ENCODE data around the gene NUTM1. TPM values are rescaled to one million over a fixed set of nuclear protein-coding genes. Genes with fewer than 3 reads are reported as not detected.
A peak's percentile ranks its signal among the peaks of the same experiment; 100 is the strongest.

NUTM1 gene
- total RNA-seq, 1 experiment from 2014 or later, result 0.26 TPM

- no peak overlapping the region for H2AFZ ChIP-seq (ENCODE audit: low read length)
- Mint-ChIP-seq H3K9me3 (no peaks in the 10 kb centered on the region), H3K27me3 (ENCODE audit: low read depth) (no peaks in the 10 kb centered on the region), H3K27ac (peak overlapping the region in 2 of 3 experiments; percentile 24 to 34; a peak in 1 of 7 replicates), H3K36me3 (ENCODE audit: insufficient read depth in 1 of 3, low read depth in 3 of 3) (peaks cover 16 to 44% (median 30%) of the 10 kb centered on the region in 3 experiments; a peak in 6 of 7 replicates), H3K4me3 (no peak overlapping the region), H3K4me1 (peaks cover 12 to 13% of the 10 kb centered on the region in 2 experiments)
- H2AK5ac ChIP-seq (ENCODE audit: insufficient read length, low read length), result no peak overlapping the region
- H3T11ph ChIP-seq (ENCODE audit: low read length), result no peak overlapping the region
- H3K27ac ChIP-seq (ENCODE audit: insufficient read length, low read depth, low read length), result no peak overlapping the region
- H3K4ac ChIP-seq (ENCODE audit: low read depth, low read length), result no peak overlapping the region
- H3K4me2 ChIP-seq (ENCODE audit: insufficient read depth, insufficient read length, low read length), result no peak overlapping the region
- no peak overlapping the region for H4K91ac ChIP-seq (ENCODE audit: insufficient read length, low read depth, low read length)
- H3K9me3 ChIP-seq (ENCODE audit: control insufficient read depth, low read depth, low read length), result no peaks in the 10 kb centered on the region
- H3K23ac ChIP-seq (ENCODE audit: insufficient read length, low read depth, low read length), result no peak overlapping the region
- H2BK20ac ChIP-seq (ENCODE audit: low read depth, low read length, poor library complexity, severe bottlenecking), result no peak overlapping the region
- H3K56ac ChIP-seq (ENCODE audit: insufficient read length, low read depth, low read length), result no peak overlapping the region
- no peaks in the 10 kb centered on the region for H4K20me1 ChIP-seq (ENCODE audit: control insufficient read depth, insufficient read depth, insufficient read length)
- H2BK15ac ChIP-seq (ENCODE audit: low read depth, low read length), result no peak overlapping the region
- H3K4me1 ChIP-seq (ENCODE audit: insufficient read depth, low read length), result no peaks in the 10 kb centered on the region; the same call in 1 of the 2 replicates
- H4K5ac ChIP-seq (ENCODE audit: insufficient read length, low read depth, low read length), result no peak overlapping the region
- H2BK5ac ChIP-seq (ENCODE audit: insufficient read length, low read length), result no peak overlapping the region
- no peaks in the 10 kb centered on the region for H3K79me1 ChIP-seq (ENCODE audit: insufficient read depth, low read depth, low read length, poor library complexity, severe bottlenecking)
- TF ChIP-seq CTCF (conservative IDR thresholded peaks at IDR 0.05), result no peak
- H3K18ac ChIP-seq (ENCODE audit: insufficient read length, low read depth, low read length), result no peak overlapping the region
- H3K79me2 ChIP-seq (ENCODE audit: insufficient read depth, low read length), result no peaks in the 10 kb centered on the region
- H3K9ac ChIP-seq (ENCODE audit: extremely low read depth, insufficient read length, low read length), result no peak overlapping the region
- no peaks in the 10 kb centered on the region for H3K23me2 ChIP-seq (ENCODE audit: insufficient read length, low read depth, low read length, poor library complexity, severe bottlenecking)
- H2BK12ac ChIP-seq (ENCODE audit: insufficient read length, low read depth, low read length), result no peak overlapping the region
- no peaks in the 10 kb centered on the region for H3K27me3 ChIP-seq (ENCODE audit: insufficient read depth, low read length)
- H4K8ac ChIP-seq (replicated peaks; ENCODE audit: insufficient read length, low read depth, low read length), result no peak overlapping the region
- WGBS (ENCODE audit: extremely low coverage, insufficient read length, low lambda C conversion rate), result no CpG with 5 or more reads among the region's 2 CpGs
- no peak overlapping the region for H2BK120ac ChIP-seq (ENCODE audit: low read depth, low read length, poor library complexity, severe bottlenecking)
- no peak overlapping the region for H3K14ac ChIP-seq (ENCODE audit: insufficient read depth, low read length)
- DNase-seq, result peak; percentile 45
Observed at GRCh38 chr15:34353627-34354026, 10.5 kb downstream of the NUTM1 start.

All from H9 (cell line).